NCI-H345 treated with DMSO at 0.1 percent for 48 hours (cell line): ENCODE data around the gene MCC.

ENCODE experiments used
- DNase-seq: peaks from one replicate; lab custom pipeline; 2025; ENCODE audit not compliant: unreplicated experiment; lab: John Stamatoyannopoulos, UW

The MCC gene

DNA sequence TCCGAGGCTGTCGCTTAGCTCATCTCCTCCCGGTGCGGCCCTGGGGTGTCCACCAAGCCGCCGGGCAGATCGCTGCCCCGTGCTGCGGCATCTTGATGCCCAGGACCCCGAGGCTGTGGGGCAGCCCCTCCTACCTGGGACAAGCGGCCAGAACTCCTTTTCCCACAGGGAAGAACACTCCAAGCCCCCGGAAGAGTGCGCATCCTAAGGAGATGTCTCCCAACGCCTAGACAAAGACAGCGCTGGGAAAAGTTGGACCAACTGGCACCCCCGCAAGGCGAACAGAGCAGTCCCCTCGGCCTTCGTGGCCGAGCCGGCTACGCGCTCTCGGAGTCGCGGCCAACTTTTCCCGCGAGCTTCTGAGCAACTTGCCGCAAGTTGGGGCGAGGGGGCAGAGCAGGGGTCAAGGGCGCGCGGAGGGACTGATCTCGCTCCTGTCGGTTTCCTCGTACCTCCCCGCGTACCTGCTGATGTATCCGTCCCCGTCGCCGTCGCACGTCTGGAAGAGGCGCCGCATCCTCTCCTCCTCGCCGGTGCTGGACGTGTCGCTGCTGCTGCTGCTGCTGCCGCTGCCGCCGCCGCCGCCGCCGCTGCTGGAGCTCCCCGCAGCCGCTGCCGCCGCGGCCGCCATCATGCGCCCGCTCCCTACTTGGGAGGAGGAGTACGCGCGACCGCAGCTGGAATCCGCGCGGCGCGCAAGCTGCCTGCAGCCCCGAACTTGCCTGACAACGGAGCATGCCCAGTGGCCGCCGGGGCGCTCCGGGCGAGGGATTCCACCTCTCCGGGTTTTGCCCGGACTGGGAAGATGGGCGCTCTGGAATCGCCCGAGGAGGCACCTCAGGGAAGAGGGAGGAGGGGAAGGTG is at the start of gene MCC:
MCC (minus strand) TSS at position 673 of the 864 bp plus-strand sequence.
- peak; percentile 21 for DNase-seq

DNA sequence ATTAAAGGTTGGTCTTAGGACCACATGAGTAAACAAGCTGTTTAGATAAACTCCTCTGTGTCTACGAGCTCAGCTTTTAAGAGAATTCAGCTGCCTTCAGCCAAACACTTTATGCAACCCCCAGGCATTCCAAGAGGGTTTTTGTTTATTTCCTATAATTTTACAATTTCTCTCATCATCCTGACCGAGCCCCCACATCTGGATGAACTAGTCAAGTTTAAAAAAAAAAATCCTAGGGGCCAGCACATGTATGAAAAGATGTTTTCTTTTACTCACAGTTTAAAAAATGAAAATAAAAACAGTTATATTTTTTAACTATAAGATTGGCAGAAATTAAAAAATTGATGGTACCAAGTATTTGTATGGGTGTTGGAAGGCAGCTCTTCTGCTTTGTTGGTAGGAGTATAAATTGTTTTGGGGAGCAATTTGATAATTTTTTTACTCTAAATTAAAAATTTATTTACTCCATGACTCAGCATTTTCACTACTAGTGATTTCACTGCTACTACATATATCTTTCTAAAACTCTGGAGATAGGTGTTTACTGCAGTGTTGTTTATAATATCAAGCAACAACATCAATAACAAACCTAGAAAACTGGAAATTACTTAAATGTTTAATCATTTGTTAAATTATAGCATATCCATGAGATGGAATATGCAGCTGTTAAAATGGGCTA is 43.4 kb upstream of the MCC start:
- DNase-seq = no peak

DNA sequence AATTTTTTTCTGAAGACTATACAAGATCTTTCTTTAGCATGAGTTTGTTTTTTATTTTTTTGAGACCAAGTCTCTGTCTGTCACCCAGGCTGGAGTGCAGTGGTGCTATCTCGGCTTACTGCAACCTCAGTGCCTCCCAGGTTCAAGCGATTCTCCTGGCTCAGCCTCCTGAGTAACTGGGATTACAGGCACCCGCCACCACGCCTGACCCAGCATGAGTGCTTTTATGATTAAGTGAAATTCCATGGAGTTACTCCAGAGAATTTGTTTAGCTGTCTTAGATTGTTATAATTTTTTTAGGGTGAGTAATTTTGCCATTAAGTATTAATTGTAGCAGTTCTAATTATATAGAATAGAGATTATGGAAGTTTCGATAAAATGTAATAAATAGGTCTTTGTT is 39.5 kb upstream of the MCC start:
- no peak for DNase-seq

DNA sequence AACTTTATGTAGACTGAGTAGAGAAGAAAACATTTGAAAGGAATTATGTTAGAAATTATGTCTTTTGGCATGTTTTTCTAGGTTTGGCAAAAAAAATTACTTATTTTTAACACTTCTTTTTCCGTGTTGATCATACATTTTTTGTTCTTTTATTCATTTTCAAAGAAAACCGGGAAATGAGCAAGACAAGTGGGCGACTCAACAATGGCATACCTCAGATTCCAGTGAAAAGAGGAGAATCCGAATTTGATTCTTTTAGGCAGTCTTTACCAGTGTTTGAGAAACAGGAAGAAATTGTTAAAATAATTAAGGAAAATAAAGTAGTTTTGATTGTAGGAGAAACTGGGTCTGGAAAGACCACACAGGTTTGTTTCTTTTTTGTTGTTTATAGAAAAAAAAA is 38.2 kb upstream of the MCC start:
- no peak for DNase-seq

DNA sequence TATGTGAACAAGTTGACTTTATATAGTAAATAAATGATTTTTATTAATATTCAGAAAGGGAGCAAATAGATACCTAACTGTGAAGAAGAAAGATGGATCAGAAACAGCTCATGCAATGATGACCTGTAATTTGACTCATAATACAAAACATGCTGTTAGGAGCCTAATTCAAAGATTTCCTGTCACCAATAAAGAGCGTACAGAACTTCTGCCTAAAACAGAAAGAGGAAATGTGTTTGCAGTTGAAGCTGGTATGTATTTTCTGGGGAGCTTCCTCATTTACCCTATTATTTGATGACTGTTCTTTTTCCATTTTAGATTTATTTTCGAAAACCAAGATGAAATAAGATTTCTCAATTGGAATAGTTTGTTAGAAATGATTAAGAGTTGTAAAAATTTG is 36.7 kb upstream of the MCC start:
- DNase-seq = no peak

DNA sequence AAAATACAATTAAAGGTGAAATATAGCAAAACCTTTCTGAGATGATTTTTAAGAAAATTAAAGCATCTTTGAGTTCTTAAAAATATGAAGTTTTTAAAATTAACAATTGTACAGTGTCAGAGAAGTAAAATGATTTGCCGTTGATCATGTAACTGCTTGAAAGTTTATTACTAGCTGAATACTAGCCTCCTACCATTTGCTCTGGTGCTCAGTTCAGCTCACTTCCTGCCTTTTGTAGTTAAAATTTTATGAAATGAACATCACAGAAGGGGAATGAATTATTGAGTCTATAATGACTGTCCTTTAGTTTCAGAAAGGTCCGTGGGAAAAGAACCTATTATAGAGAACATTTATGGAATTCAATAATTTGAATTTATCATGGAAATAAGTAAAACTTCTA is 34.9 kb upstream of the MCC start:
- no peak for DNase-seq

DNA sequence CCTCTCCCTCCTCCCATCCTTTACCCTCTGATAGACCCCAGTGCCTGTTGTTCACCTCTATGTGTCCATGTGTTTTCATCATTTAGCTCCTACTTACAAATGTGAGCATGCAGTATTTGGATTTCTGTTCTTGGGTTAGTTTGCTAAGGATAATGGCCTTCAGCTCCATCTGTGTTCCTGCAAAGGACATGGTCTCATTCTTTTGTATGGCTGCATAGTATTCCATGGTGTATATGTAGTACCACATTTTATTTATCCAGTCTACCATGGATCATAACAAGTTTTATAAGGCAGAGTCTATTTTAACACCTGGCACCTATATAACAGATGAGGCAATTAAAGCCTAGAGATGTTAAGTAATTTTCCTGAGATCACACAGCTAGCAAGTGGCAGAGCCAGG is 32.6 kb upstream of the MCC start:
- DNase-seq = no peak

DNA sequence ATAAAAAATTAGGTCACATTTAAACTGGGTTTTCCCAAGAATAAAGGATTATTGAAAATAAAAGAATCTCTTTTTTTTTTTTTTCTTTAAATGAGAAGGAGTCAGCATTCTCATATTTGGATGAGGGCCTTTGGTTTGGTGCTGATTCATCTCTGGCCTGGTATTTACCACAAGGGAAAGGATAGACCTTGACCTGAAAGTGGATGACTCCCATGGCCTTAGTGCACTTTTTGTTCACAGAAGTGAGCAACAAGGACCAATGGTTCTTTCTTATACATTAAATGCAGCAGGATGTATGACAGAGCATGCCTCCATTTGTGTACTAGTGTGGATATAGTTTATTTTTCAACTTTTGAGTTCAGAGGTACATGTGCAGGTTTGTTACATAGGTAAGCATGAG is 32.2 kb upstream of the MCC start:
- DNase-seq = no peak

DNA sequence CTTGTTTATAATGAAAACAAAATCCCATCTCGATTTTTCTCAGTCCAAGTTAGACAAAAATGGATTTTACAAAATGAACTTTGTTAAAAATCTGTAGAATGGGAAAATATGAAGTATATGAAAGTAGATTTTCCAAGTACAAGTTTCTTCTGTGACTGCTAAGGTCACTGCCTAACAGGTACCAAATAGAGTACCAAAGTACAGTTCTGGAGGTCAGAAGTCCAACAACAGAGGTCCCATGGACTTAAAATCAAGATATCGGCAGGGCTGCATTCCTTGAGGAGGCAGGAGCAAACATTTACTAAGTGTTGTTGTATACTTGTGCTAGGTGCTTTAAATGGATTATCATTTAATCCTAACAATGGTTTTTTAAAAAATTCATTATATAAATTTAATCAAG is 31.2 kb upstream of the MCC start:
- DNase-seq = no peak

DNA sequence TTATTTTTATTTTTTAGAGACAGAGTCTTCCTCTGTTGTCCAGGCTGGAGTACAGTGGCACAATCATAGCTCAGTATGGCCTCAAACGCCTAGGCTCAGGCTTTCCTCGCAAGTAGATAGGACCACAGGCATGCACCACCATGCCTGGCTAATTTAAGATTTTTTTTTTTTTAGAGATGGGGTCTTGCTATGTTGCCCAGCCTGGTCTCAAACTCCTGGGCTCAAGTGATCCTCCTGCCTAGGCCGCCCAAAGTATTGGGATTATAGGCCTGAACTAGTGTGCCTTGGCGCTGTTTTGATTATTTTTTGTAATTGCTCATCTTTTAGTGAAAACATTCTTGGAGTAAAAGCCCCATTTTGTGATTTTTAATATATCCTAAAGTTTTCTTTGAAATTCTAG is 30.6 kb upstream of the MCC start:
- no peak for DNase-seq

DNA sequence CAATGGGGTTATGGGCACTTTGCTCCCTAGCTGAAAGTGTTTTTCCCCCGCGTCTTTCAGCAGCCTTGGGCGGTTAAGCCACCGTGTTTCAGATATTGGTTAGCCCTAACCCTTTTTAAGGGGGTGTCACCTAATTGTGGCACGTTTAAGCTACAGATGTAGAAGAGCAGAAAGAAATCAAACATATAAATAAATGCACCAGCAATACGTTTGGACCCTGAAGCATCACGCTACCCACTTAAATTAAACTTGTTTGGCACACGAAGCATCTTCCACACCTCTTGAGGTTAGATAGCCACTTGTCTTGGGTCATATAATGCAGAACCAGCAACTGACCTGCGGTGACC is 26.0 kb upstream of the MCC start:
- DNase-seq = no peak

DNA sequence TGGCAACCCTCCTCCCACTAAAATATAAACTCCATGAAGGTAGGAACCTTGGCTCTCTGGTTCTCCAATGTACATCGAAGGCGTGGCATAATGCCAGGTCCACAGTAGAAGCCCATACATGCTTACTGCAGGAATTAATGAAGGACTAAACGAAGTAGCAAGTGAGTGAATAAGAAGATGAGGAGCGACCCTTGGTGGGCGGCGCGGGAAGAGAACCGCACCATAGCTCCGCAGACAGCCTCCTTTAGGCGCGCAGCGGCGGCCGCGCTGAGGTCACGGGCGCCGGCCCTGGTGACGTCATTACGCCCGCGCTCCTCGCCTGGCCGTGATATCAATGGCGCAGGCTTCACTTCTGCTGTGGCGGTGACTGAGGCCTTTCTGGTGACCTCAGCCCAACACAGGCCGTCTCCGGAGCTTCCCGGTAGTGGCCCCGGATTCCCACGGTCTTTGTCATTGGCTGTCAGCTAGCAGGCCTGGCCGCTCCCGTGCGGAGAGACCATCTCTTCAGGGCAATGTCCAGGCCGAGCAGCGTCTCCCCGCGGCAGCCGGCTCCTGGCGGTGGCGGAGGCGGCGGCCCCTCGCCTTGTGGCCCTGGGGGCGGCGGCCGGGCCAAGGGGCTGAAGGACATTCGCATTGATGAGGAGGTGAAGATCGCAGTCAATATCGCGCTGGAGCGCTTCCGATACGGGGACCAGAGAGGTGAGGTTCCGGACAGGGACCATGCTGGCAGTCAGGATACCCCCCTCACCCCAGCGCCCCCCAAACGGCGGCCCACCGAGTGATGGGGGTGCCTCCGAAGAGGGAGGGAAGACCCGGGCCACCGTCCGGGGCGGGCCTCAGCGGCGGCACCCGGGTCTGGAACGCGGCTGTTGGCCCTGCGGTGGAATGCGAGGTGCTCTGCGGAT is 25.4 kb upstream of the MCC start, which contains the start of gene YTHDC2:
YTHDC2 (plus strand) TSS at position 311 of the 905 bp plus-strand sequence; CDS start at position 513, 202 bp downstream.
- peak; percentile 48 for DNase-seq

DNA sequence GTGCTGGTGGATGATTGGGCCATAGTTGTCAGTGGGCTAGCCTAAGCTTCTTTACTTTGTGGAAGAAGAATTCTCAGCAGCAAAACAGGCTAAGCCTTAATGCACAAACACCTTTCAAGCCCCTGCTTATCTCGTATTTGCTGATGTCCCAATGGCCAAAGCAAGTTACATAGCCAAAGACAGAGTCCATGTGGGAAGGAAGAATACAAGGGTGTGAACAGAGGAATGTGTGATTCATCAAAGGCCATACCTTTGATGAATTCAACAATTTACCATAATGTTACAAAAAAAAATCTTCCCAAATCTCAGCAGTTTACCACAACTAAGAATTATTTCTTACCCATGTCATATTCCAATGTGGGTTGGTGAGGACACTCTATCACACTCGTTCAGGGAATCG is 24.1 kb upstream of the MCC start:
- no peak for DNase-seq

DNA sequence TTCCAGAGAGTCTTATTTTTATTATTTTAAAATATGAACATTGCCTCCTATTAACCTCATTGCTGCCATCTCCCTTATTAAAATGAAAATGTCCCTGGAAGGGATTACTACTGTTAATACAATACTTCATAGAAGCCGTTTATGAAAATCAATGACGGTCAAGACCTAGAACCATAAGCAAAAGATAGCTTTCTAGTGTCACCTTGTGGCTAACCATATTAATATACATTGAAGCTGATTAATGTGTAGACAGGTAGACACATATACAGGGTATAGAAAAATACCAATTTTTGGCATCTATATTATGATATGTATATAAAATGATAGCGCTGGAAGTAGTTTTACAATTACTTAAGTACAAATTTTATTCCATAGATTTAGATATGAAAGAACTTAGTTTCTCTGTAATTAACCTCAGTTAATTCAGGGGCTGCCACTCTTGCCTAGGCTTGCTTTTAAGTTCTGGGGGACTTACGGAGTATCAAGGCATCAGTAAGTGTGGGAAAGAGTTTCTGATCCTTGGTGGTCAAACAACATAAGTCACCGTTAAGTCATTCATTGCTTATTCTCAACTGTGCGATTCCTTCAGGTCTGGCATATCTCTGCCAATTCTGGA is 22.7 kb upstream of the MCC start:
- no peak for DNase-seq

DNA sequence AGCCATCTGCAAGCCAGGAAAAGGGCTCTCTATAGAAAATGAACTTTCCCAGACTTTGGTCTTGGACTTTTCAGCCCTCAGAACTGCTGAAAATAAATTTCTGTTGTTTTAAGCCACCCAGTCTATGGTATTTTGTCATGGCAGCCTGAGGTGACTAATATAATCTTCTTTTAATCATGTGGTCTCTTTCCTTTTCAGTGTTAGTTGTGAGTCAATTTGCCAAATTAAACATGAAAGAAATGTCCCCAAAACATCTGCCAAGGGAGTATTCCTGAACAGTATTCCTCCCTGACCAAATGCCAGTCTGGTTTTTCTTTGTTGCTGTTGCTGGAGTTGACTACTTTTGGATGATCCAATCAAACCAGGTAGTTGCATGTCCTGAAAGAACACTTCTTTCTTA is 20.5 kb upstream of the MCC start:
- DNase-seq = no peak

DNA sequence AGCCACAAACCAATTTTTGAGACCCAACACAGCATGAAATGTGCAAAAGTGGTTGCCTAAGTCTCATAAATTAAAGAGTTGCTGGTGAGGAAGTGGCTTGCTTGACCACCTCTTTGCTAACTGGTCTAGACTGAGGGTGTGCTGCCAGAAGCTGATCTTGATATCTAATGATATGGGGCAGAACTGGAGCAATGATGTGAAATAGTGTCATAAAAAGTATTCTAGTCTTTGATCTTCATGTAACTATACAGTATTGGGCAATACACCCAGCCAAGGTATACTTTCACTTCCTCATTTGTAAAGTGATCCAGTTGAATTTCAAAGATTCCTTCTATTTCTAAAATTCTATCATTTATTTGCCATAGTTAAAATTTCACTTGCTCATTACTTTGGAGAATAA is 19.3 kb upstream of the MCC start:
- DNase-seq = no peak

DNA sequence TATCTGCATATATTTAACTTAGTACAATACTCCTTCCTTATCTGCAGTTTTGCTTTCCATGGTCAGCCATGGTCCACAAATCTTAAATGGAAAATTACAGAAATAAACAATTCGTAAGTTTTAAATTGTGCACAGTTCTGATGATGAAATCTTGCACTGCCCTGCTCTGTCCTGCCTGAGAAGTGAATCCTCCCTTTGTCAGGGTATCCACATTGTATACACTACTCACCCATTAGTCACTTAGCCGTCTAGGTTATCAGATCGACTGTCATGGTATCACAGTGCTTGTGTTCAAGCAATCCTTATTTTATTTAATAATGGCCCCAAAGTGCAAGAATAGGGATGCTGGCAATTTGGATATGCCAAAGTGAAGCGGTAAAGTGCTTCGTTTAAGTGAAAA is 16.9 kb upstream of the MCC start:
- DNase-seq = no peak

DNA sequence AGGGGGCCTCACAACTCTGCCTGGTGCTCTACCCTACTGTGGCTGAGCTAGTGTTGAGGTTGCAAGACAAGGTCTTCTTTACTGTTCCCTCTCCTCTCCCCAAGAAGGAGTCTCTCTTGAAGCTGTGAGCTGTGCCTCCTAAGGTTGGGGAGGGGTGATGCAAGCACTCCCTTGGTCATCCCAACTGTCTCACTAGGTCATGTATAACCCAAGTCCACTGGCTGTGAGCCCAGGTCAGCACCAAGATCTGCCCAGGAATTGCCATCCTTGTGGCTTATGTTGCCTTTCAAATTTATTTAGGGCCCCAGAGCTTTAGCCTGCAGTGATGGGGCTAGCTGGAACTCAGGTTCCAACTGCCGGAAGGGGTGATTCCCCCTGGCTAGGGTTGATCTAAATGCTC is 14.9 kb upstream of the MCC start:
- DNase-seq = no peak

DNA sequence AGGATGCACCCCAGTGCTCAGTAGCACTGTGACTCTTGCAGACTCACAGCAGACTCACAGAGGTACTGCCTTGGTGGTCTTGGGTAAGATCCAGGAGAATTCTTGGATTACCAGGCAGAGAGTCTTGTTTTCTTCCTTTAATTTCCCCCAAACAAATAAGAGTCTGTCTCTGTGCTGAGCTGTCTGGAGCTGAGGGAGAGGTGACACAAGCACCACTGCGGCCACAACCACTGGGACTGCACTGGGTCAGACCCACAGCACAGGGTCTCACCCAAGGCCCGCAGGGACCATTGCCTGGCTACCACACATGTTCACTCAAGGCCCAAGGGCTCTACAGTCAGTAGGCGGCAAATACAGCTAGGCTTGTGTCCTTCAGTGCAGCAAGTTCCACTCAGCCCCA is 13.8 kb upstream of the MCC start:
- no peak for DNase-seq

DNA sequence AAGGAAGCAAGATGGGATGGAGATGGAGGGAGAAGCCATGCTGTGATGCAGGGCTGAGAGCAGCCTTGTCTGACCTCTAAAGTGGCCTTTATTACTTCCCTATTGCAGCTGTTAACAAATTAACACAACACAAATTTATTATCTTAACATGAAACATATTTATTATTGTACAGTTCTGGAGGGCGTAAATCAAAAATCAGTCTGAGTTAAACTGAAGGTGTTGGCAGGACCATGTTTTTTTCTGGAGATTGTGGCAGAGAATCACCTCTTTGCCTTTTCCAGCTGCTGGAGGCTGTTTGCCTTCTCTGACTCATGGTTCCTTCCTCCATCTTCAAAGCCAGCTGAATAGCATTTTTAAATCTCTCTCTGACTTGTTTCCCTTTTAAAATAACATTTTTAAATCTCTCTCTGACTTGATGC is 7.2 kb upstream of the MCC start:
- no peak for DNase-seq

DNA sequence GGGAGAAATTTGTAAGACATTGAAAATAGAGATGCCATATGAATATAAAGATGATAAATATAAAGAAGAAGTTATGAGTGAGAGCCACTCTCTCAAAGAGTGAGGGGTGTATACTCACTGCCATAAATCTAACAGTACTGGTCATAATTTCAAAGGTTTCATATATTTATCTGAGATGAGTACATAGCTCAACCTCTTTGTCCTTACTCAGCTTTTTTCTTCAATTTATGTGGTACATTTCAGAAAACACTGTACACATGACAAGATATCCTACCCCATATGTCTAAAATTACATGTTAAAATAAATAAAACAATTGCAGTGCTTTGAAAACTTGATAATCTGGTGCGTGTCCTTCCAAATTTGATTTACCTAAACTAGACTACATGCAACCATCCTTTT is 5.2 kb upstream of the MCC start:
- DNase-seq = no peak
